H9 (cell line): Measurements from ENCODE around the gene USP53. TPM values are rescaled to one million over a fixed set of nuclear protein-coding genes. Genes with fewer than 3 reads are reported as not detected.

Experiments used
- DNase-seq: peaks from one replicate; pipeline ENCODE4 v3.0.0-alpha.2; 2017
- H2AFZ ChIP-seq: one replicate; pipeline ENCODE4 v1.6.1; 2013; ENCODE audit warnings: mild to moderate bottlenecking, low read length, control low read depth, moderate library complexity
- H2AK5ac ChIP-seq: 2 replicates; pipeline ENCODE4 v1.6.1; 2013; ENCODE audit warnings: low read length, control low read depth, mixed read lengths; ENCODE audit not compliant: insufficient read length
- H2BK120ac ChIP-seq: one replicate; pipeline ENCODE4 v1.6.1; 2013; ENCODE audit warnings: low read depth, mild to moderate bottlenecking, low read length, control low read depth, inconsistent platforms; ENCODE audit not compliant: poor library complexity, severe bottlenecking
- H2BK12ac ChIP-seq: 2 replicates; pipeline ENCODE4 v1.6.1; 2013; ENCODE audit warnings: low read length, control low read depth, mixed read lengths, low read depth; ENCODE audit not compliant: insufficient read length
- H2BK15ac ChIP-seq: 2 replicates; pipeline ENCODE4 v1.6.1; 2013; ENCODE audit warnings: low read depth, low read length, control low read depth
- H2BK20ac ChIP-seq: one replicate; pipeline ENCODE4 v1.6.1; 2013; ENCODE audit warnings: low read depth, mild to moderate bottlenecking, low read length, control low read depth, inconsistent platforms; ENCODE audit not compliant: poor library complexity, severe bottlenecking
- H2BK5ac ChIP-seq: 2 replicates; pipeline ENCODE4 v1.6.1; 2013; ENCODE audit warnings: low read length, control low read depth, mixed read lengths; ENCODE audit not compliant: insufficient read length
- H3K14ac ChIP-seq: 2 replicates; pipeline ENCODE4 v1.6.1; 2013; ENCODE audit warnings: low read length, control low read depth; ENCODE audit not compliant: insufficient read depth
- H3K18ac ChIP-seq: 2 replicates; pipeline ENCODE4 v1.6.1; 2013; ENCODE audit warnings: low read depth, mild to moderate bottlenecking, mixed read lengths, low read length, control low read depth; ENCODE audit not compliant: insufficient read length
- H3K23ac ChIP-seq: 2 replicates; pipeline ENCODE4 v1.6.1; 2013; ENCODE audit warnings: low read length, control low read depth, mixed read lengths, low read depth; ENCODE audit not compliant: insufficient read length
- H3K23me2 ChIP-seq: 2 replicates; pipeline ENCODE4 v1.6.1; 2013; ENCODE audit warnings: low read depth, mild to moderate bottlenecking, mixed read lengths, low read length, control low read depth; ENCODE audit not compliant: insufficient read length, poor library complexity, severe bottlenecking
- H3K27ac ChIP-seq: 2 replicates; pipeline ENCODE4 v1.5.1; 2013; ENCODE audit warnings: low read length, control low read depth, mixed read lengths, low read depth; ENCODE audit not compliant: insufficient read length
- H3K27me3 ChIP-seq: 2 replicates; pipeline ENCODE4 v1.6.1; 2013; ENCODE audit warnings: low read length, control low read depth, inconsistent platforms; ENCODE audit not compliant: insufficient read depth
- H3K4ac ChIP-seq: 2 replicates; pipeline ENCODE4 v1.6.1; 2013; ENCODE audit warnings: low read depth, mild to moderate bottlenecking, control low read depth, inconsistent platforms, low read length, moderate library complexity
- H3K4me1 ChIP-seq: 2 replicates; pipeline ENCODE4 v1.6.1; 2013; ENCODE audit warnings: low read length, control low read depth, inconsistent platforms; ENCODE audit not compliant: insufficient read depth
- H3K4me2 ChIP-seq: 2 replicates; pipeline ENCODE4 v1.6.1; 2013; ENCODE audit warnings: low read length, control low read depth, mixed read lengths; ENCODE audit not compliant: insufficient read length, insufficient read depth
- H3K56ac ChIP-seq: 2 replicates; pipeline ENCODE4 v1.6.1; 2013; ENCODE audit warnings: low read depth, mild to moderate bottlenecking, mixed read lengths, low read length, control low read depth; ENCODE audit not compliant: insufficient read length
- H3K79me1 ChIP-seq: 2 replicates; pipeline ENCODE4 v1.6.1; 2013; ENCODE audit warnings: low read depth, mild to moderate bottlenecking, moderate library complexity, low read length, control low read depth, inconsistent platforms; ENCODE audit not compliant: insufficient read depth, poor library complexity, severe bottlenecking
- H3K79me2 ChIP-seq: 2 replicates; pipeline ENCODE4 v1.6.1; 2013; ENCODE audit warnings: low read length, control low read depth, inconsistent platforms; ENCODE audit not compliant: insufficient read depth
- H3K9ac ChIP-seq: 2 replicates; pipeline ENCODE4 v1.6.1; 2013; ENCODE audit warnings: low read length, control low read depth, mixed read lengths; ENCODE audit not compliant: insufficient read length; ENCODE audit errors: extremely low read depth
- H3K9me3 ChIP-seq: one replicate; pipeline ENCODE4 v1.6.1; 2013; ENCODE audit warnings: low read depth, low read length, inconsistent platforms; ENCODE audit not compliant: control insufficient read depth
- H3T11ph ChIP-seq: one replicate; pipeline ENCODE4 v1.6.1; 2013; ENCODE audit warnings: mild to moderate bottlenecking, low read length, control low read depth, inconsistent platforms
- H4K20me1 ChIP-seq: one replicate; pipeline ENCODE4 v1.6.1; 2013; ENCODE audit not compliant: control insufficient read depth, insufficient read length, insufficient read depth
- H4K5ac ChIP-seq: 2 replicates; pipeline ENCODE4 v1.6.1; 2013; ENCODE audit warnings: low read depth, mild to moderate bottlenecking, mixed read lengths, low read length, control low read depth; ENCODE audit not compliant: insufficient read length
- H4K8ac ChIP-seq: replicated peaks from 2 replicates; pipeline ENCODE4 v1.6.1; 2013; ENCODE audit warnings: low read length, control low read depth, mixed read lengths, low read depth; ENCODE audit not compliant: insufficient read length
- H4K91ac ChIP-seq: 2 replicates; pipeline ENCODE4 v1.6.1; 2013; ENCODE audit warnings: low read depth, mild to moderate bottlenecking, moderate library complexity, mixed read lengths, low read length, control low read depth; ENCODE audit not compliant: insufficient read length
- H3K27ac Mint-ChIP-seq, 3 experiments: 2 replicates in 2 of 3; 3 replicates in 1 of 3; pipeline ENCODE4 v1.8.0; 2020 to 2021; ENCODE audit warnings: mixed read lengths in 3 of 3, mild to moderate bottlenecking in 1 of 3, moderate library complexity in 1 of 3
- H3K27me3 Mint-ChIP-seq: 2 replicates; pipeline ENCODE4 v1.8.0; 2021; ENCODE audit warnings: low read depth, mild to moderate bottlenecking, moderate library complexity, mixed read lengths
- H3K36me3 Mint-ChIP-seq, 3 experiments: 2 replicates in 2 of 3; 3 replicates in 1 of 3; pipeline ENCODE4 v1.8.0; 2020 to 2021; ENCODE audit warnings: low read depth in 3 of 3, mixed read lengths in 3 of 3; ENCODE audit not compliant: insufficient read depth in 1 of 3
- H3K4me1 Mint-ChIP-seq, 2 experiments: 2 replicates each; pipeline ENCODE4 v1.8.0; 2020; ENCODE audit warnings: mixed read lengths in 2 of 2
- H3K4me3 Mint-ChIP-seq, 2 experiments: 2 replicates in 1 of 2; 3 replicates in 1 of 2; pipeline ENCODE4 v1.8.0; 2020 to 2021; ENCODE audit warnings: mild to moderate bottlenecking in 2 of 2, mixed read lengths in 2 of 2, moderate library complexity in 1 of 2
- H3K9me3 Mint-ChIP-seq, 2 experiments: 2 replicates in 1 of 2; 3 replicates in 1 of 2; pipeline ENCODE4 v1.8.0; 2020; ENCODE audit warnings: mild to moderate bottlenecking in 2 of 2, mixed read lengths in 2 of 2, moderate library complexity in 1 of 2
- CTCF ChIP-seq: fragments of 200-600 bp; sonication (generic); conservative IDR thresholded peaks from 3 replicates; pipeline ENCODE4 v1.8.0; 2021; ENCODE audit warnings: antibody characterized with exemption, mild to moderate bottlenecking
- WGBS: extraction: QIAGEN DNeasy Blood & Tissue Kit; methylation state at CpG from one replicate; pipeline ENCODE4 v1.1.7; 2013; ENCODE audit warnings: missing lambda C conversion rate, low lambda C conversion rate, mixed read lengths; ENCODE audit not compliant: insufficient read length; ENCODE audit errors: extremely low coverage; 5-methylcytosine and 5-hydroxymethylcytosine counted together
- total RNA-seq: library from RNA; stranded (reverse); gene quantifications from 2 replicates; pipeline ENCODE4 v1.2.1, GENCODE V29; 2021

Gene USP53
- total RNA-seq, 1 experiment from 2014 or later = 18.4 TPM

DNA sequence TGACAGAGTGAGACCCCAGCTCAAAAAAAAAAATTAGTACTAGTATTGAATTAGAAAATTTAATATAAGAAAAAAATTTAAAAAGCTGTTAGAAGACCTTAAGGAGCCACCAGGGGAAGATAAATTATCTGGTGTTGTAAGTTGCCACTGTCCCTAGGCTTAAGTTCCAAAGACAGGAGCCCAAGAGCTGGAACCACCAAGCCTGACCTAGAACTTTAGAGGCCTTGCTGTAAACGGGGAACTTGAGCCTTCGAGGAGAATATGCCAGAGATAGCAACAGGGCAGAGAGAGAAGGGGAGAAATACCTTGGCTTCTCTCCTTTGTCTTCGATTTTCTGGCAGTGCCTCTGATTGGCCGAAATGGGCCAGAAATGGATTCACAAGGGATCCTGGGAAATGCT, 8.9 kb downstream of the USP53 start:
- Histone ChIP-seq H3K23me2 (no peaks in the 10 kb centered on the region), H3T11ph (no peak overlapping the region), H2BK15ac (no peak overlapping the region), H2AK5ac (no peak overlapping the region), H2BK120ac (no peak overlapping the region), H2BK5ac (no peak overlapping the region), H3K27ac (no peak overlapping the region), H4K20me1 (no peaks in the 10 kb centered on the region), H3K4me2 (no peak overlapping the region), H3K4ac (no peak overlapping the region), H3K18ac (no peak overlapping the region), H3K4me1 (no peaks in the 10 kb centered on the region), H4K91ac (no peak overlapping the region), H3K9ac (no peak overlapping the region), H4K5ac (no peak overlapping the region), H2AFZ (no peak overlapping the region), H3K14ac (no peak overlapping the region), H3K9me3 (no peaks in the 10 kb centered on the region), H2BK12ac (no peak overlapping the region), H3K27me3 (no peaks in the 10 kb centered on the region), H3K79me1 (no peaks in the 10 kb centered on the region), H3K79me2 (peaks cover 4% of the 10 kb centered on the region; the same call in 1 of the 2 replicates), H2BK20ac (no peak overlapping the region), H3K56ac (no peak overlapping the region), H3K23ac (no peak overlapping the region), H4K8ac (no peak overlapping the region)
- no peak overlapping the region for H3K4me3 Mint-ChIP-seq
- no peak for DNase-seq
- WGBS = no CpG with 5 or more reads among the region's 4 CpGs
- no peak overlapping the region for H3K27ac Mint-ChIP-seq
- TF ChIP-seq CTCF = no peak
- peaks cover 0 to 4% of the 10 kb centered on the region in 2 experiments; a peak in 2 of 4 replicates for H3K4me1 Mint-ChIP-seq
- no peaks in the 10 kb centered on the region for H3K27me3 Mint-ChIP-seq
- H3K36me3 Mint-ChIP-seq = peaks cover 19 to 53% (median 51%) of the 10 kb centered on the region in 3 experiments
- H3K9me3 Mint-ChIP-seq = no peaks in the 10 kb centered on the region; a peak in 1 of 5 replicates
